AG09309 (cell line): ENCODE data around the gene COLEC11.

Experiments
- DNase-seq: peaks from one replicate; pipeline ENCODE4 v3.0.0-alpha.2; 2010; ENCODE audit warnings: low read depth
- H3K4me3 ChIP-seq: 2 replicates; pipeline ENCODE4 v1.5.1; 2011; ENCODE audit warnings: mild to moderate bottlenecking, low read depth, low read length, moderate library complexity; ENCODE audit not compliant: control insufficient read depth
- CTCF ChIP-seq: IDR thresholded peaks from 2 replicates; pipeline ENCODE4 v1.5.1; 2011; ENCODE audit warnings: mild to moderate bottlenecking, low read depth, low read length, inconsistent platforms; ENCODE audit not compliant: insufficient read depth, control insufficient read depth; ENCODE audit errors: missing control alignments

The COLEC11 gene

GRCh38 chr2:3644246-3644525 lies 49.3 kb downstream of the COLEC11 start:
- no peak overlapping the region for H3K4me3 ChIP-seq
- no peak for TF ChIP-seq CTCF
- no peak for DNase-seq

- DNase-seq = no peak
- no peak overlapping the region for H3K4me3 ChIP-seq
- no peak for TF ChIP-seq CTCF
These were observed 50.1 kb downstream of the COLEC11 start for GRCh38 chr2:3644891-3645605.

- TF ChIP-seq CTCF = no peak
These were observed 51.0 kb downstream of the COLEC11 start for GRCh38 chr2:3645745-3646389.

DNA sequence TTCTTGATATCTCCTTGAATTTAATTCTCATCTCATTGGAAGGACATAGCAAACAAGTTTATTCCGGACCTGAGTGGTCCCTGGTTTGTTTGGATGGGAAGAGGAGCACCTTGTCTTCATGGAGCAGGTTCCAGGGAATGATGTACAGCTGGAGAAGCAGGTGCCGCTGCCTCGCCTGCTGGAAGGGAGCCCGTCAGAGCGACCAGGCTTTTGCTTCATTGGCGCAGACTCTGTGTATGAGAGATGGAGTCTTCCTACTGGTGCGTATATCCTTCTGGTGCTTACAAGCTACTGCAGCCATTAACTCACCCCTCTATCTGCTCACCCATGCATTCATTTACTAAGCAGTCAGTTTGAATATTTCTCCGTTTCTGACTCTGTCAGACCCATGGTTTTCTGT lies 51.5 kb downstream of the COLEC11 start:
- TF ChIP-seq CTCF = no peak
- DNase-seq = no peak
- no peak overlapping the region for H3K4me3 ChIP-seq

More at GRCh38 chr2:3645745-3646389, 51.0 kb downstream of the COLEC11 start:
- DNase-seq = no peak
- H3K4me3 ChIP-seq = no peak overlapping the region

- no peak for TF ChIP-seq CTCF
- no peak for DNase-seq
- H3K4me3 ChIP-seq = no peak overlapping the region
These were observed 52.3 kb downstream of the COLEC11 start for GRCh38 chr2:3647246-3647645.

DNA sequence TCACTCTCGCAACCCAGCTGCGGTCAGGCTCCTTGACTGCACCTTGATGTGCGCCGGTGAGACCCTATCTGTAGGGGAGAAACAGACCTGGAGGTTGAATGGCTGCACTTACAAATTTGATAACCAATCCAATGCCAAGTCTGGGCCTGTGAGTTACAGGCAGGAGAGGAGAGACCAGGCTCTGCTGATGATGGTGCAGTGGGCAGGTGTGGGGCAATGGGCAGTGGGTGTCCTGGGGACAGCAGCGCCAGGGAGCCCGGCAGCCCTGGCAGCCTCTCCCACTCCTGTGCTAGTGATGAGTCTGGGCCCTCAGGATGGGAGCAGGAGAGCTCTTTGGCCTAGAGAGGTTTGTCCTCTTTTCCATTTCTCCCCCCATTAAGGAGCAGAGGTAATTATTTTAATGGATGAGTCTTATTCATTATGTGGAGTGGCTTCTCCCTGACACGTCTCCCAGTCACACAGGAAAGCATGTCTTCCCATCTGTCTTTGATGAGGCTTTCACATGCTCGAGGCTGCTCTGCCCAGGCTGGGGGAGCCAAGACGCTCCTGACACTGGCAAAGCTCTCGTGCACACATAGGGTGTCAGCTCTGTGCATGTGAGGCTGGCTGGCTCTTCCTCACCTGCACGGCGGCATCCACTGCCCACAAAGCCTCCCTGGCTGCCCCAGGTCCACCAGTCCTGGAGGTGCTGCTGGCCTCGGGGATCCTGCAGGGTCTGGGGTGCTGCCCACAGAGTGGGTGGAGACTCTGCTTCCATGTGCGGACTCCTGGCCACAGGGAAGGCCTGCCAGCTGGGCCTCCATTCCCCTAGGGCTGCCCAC lies 53.1 kb downstream of the COLEC11 start:
- no peak overlapping the region for H3K4me3 ChIP-seq
- TF ChIP-seq CTCF = no peak
- DNase-seq = no peak
